ENCODE results near the gene LAMC3. TPM values are rescaled to one million over a fixed set of nuclear protein-coding genes. Genes with fewer than 3 reads are reported as not detected.

LAMC3 gene
- polyA plus RNA-seq, 1 experiment = not detected

DNA sequence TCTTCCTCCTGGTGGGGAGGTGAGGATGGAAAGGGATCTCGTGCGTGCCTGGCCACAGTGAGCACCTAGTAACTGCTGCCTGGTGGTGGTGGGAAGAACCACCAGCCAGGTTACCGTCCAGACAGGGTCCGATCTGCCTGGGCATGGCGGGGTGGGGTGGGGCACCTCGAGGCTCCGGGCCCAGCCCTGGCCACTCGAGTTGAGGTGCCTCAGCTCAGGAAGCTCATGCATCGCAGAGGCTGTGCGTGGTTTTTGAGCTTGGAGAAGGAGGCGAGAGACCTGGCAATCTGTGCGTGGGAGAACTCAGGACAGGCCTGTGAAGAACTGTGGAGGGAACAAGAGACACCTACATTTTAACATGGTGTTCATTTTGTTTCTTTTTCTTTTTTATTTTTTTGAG is 38.9 kb upstream of the LAMC3 start:
- H3K4me3 ChIP-seq (ENCODE audit: low read depth, low read length) = no peak overlapping the region
- TF ChIP-seq, protein P1, sequence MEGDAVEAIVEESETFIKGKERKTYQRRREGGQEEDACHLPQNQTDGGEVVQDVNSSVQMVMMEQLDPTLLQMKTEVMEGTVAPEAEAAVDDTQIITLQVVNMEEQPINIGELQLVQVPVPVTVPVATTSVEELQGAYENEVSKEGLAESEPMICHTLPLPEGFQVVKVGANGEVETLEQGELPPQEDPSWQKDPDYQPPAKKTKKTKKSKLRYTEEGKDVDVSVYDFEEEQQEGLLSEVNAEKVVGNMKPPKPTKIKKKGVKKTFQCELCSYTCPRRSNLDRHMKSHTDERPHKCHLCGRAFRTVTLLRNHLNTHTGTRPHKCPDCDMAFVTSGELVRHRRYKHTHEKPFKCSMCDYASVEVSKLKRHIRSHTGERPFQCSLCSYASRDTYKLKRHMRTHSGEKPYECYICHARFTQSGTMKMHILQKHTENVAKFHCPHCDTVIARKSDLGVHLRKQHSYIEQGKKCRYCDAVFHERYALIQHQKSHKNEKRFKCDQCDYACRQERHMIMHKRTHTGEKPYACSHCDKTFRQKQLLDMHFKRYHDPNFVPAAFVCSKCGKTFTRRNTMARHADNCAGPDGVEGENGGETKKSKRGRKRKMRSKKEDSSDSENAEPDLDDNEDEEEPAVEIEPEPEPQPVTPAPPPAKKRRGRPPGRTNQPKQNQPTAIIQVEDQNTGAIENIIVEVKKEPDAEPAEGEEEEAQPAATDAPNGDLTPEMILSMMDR (IDR thresholded peaks at IDR 0.05; ENCODE audit: low read depth, low read length) = no peak
- no peak overlapping the region for H3K27ac ChIP-seq (ENCODE audit: low read depth, low read length)
- no peak for DNase-seq (ENCODE audit: low read depth, low spot score)
- POLR2A ChIA-PET = no interaction called here
- H3K9me3 ChIP-seq (ENCODE audit: control insufficient read depth, insufficient read depth, low read length) = no peaks in the 10 kb centered on the region; the same call in 1 of the 2 replicates
- peaks cover 26% of the 10 kb centered on the region for H3K27me3 ChIP-seq (ENCODE audit: control insufficient read depth, insufficient read depth, low read length)
- CTCF ChIA-PET = no interaction called here

GRCh38 chr9:130970855-130971254 is 38.1 kb upstream of the LAMC3 start:
- ChIA-PET CTCF (no interaction called here), POLR2A (no interaction called here)
- TF ChIP-seq, protein P1 (IDR thresholded peaks at IDR 0.05; ENCODE audit: low read depth, low read length) = no peak
- H3K27me3 ChIP-seq (ENCODE audit: control insufficient read depth, insufficient read depth, low read length) = peaks cover 26% of the 10 kb centered on the region
- no peak for DNase-seq (ENCODE audit: low read depth, low spot score)
- no peaks in the 10 kb centered on the region; the same call in 1 of the 2 replicates for H3K9me3 ChIP-seq (ENCODE audit: control insufficient read depth, insufficient read depth, low read length)
- no peak overlapping the region for H3K4me3 ChIP-seq (ENCODE audit: low read depth, low read length)
- no peak overlapping the region for H3K27ac ChIP-seq (ENCODE audit: low read depth, low read length)

- H3K4me3 ChIP-seq (ENCODE audit: low read depth, low read length) = no peak overlapping the region
- no peak overlapping the region for H3K27ac ChIP-seq (ENCODE audit: low read depth, low read length)
- ChIA-PET POLR2A (no interaction called here), CTCF (no interaction called here)
- peaks cover 30% of the 10 kb centered on the region for H3K27me3 ChIP-seq (ENCODE audit: control insufficient read depth, insufficient read depth, low read length)
- TF ChIP-seq, protein P1 (IDR thresholded peaks at IDR 0.05; ENCODE audit: low read depth, low read length) = no peak
- no peak for DNase-seq (ENCODE audit: low read depth, low spot score)
- H3K9me3 ChIP-seq (ENCODE audit: control insufficient read depth, insufficient read depth, low read length) = no peaks in the 10 kb centered on the region; the same call in 1 of the 2 replicates
Measured at GRCh38 chr9:130971294-130971849, 37.6 kb upstream of the LAMC3 start.

DNA sequence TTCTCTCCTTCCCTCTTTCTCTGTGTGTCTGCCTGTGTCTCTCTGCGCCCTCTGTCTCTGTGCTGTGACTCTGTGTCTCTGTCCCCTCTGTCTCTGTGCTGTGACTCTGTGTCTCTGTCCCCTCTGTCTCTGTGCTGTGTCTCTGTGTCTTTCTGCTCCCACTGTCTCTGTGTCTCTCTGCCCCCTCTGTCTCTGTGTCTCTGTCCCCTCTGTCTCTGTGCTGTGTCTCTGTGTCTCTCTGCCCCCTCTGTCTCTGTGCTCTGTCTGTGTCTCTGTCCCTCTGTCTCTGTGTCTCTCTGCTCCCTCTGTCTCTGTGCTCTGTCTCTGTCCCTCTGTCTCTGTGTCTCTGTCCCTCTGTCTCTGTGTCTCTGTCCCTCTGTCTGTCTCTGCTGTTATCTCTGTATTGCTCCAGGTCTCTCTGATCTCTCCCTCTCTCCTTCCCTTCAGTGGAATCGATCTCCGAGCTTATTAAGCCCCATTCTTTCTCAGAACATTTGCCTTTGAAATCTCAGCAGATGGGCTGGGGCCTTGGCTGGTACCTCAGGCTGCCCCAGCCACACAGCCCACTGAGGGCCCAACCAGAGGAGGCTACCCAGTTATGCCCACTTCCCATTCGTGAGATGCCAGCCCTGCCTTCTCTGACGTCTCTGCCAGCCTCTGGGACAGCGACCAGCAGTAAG is 36.6 kb upstream of the LAMC3 start:
- ChIA-PET POLR2A (interaction anchor here (0.6 kb wide), 1 partner anchor 31 kb away, joined by 10 read pairs; no protein-coding TSS in a partner anchor), CTCF (no interaction called here)
- TF ChIP-seq, protein P1 (IDR thresholded peaks at IDR 0.05; ENCODE audit: low read depth, low read length) = no peak
- H3K9me3 ChIP-seq (ENCODE audit: control insufficient read depth, insufficient read depth, low read length) = no peaks in the 10 kb centered on the region; the same call in 1 of the 2 replicates
- H3K27me3 ChIP-seq (ENCODE audit: control insufficient read depth, insufficient read depth, low read length) = peaks cover 36% of the 10 kb centered on the region
- no peak overlapping the region for H3K4me3 ChIP-seq (ENCODE audit: low read depth, low read length)
- DNase-seq (ENCODE audit: low read depth, low spot score) = no peak
- no peak overlapping the region for H3K27ac ChIP-seq (ENCODE audit: low read depth, low read length)

- TF ChIP-seq, protein P1 (IDR thresholded peaks at IDR 0.05; ENCODE audit: low read depth, low read length) = no peak
- ChIA-PET POLR2A (interaction anchor here (0.6 kb wide), 1 partner anchor 31 kb away, joined by 10 read pairs; no protein-coding TSS in a partner anchor), CTCF (no interaction called here)
- Histone ChIP-seq H3K4me3 (ENCODE audit: low read depth, low read length) (no peak overlapping the region), H3K9me3 (ENCODE audit: control insufficient read depth, insufficient read depth, low read length) (no peaks in the 10 kb centered on the region; the same call in 1 of the 2 replicates), H3K27ac (ENCODE audit: low read depth, low read length) (no peak overlapping the region), H3K27me3 (ENCODE audit: control insufficient read depth, insufficient read depth, low read length) (peaks cover 38% of the 10 kb centered on the region)
- no peak for DNase-seq (ENCODE audit: low read depth, low spot score)
Measured at GRCh38 chr9:130972957-130973685, 35.9 kb upstream of the LAMC3 start.
